ENCODE results near the gene GPSM1.

DNA sequence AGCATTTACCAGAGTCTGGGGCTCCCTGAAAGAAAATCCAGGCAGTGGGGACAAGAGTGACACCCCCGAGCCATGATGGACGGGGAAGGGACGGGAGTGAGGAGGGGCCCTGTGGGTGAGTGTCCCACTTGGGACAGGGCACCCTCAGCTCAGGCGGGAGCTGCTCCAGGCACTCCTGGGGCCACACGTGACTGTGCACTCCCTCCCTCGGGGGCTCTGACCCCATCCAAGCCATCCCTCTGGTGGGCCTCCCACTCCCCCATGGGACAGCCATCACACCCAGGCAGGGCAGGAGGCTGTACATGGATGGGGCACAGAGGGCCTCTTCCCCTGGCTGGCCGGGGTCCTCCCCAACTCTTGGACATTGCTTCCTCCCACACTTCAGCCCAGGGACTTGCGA is 49.1 kb downstream of the GPSM1 start:
- TF ChIP-seq, protein P1, sequence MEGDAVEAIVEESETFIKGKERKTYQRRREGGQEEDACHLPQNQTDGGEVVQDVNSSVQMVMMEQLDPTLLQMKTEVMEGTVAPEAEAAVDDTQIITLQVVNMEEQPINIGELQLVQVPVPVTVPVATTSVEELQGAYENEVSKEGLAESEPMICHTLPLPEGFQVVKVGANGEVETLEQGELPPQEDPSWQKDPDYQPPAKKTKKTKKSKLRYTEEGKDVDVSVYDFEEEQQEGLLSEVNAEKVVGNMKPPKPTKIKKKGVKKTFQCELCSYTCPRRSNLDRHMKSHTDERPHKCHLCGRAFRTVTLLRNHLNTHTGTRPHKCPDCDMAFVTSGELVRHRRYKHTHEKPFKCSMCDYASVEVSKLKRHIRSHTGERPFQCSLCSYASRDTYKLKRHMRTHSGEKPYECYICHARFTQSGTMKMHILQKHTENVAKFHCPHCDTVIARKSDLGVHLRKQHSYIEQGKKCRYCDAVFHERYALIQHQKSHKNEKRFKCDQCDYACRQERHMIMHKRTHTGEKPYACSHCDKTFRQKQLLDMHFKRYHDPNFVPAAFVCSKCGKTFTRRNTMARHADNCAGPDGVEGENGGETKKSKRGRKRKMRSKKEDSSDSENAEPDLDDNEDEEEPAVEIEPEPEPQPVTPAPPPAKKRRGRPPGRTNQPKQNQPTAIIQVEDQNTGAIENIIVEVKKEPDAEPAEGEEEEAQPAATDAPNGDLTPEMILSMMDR (IDR thresholded peaks at IDR 0.05), result no peak
- TF ChIP-seq POLR2A (IDR thresholded peaks at IDR 0.05) (no peak), EP300 (IDR thresholded peaks at IDR 0.05) (no peak), POLR2AphosphoS5 (IDR thresholded peaks at IDR 0.05) (no peak)

Data from sigmoid colon (tissue), 4 donors.